OCI-LY1 (cell line): ENCODE measurements around the gene SP2.

Experiments used
- H2AFZ ChIP-seq: fragments of 200-600 bp; sonication (generic), shearing (Covaris generic); 2 replicates; pipeline ENCODE4 v1.6.0; 2014; ENCODE audit warnings: antibody characterized with exemption, mild to moderate bottlenecking, low read length
- H3F3A ChIP-seq: fragments of 200-600 bp; sonication (generic), shearing (Covaris generic); 2 replicates; pipeline ENCODE4 v1.6.0; 2014; ENCODE audit warnings: mild to moderate bottlenecking, antibody characterized with exemption, low read length, moderate library complexity; ENCODE audit not compliant: insufficient read depth
- H3K27ac ChIP-seq: fragments of 200-600 bp; sonication (generic); 2 replicates; pipeline ENCODE4 v1.5.1; 2014; ENCODE audit warnings: low read length, mixed run types, mild to moderate bottlenecking, low read depth; ENCODE audit not compliant: poor library complexity, severe bottlenecking
- H3K27me3 ChIP-seq: fragments of 200-600 bp; sonication (generic); 2 replicates; pipeline ENCODE4 v1.6.0; 2014; ENCODE audit warnings: antibody characterized with exemption, mild to moderate bottlenecking, low read length, moderate library complexity; ENCODE audit not compliant: insufficient read depth
- H3K36me3 ChIP-seq: fragments of 200-600 bp; sonication (generic); 2 replicates; pipeline ENCODE4 v1.6.1; 2014; ENCODE audit warnings: mild to moderate bottlenecking, antibody characterized with exemption, low read length, moderate library complexity, mixed read lengths; ENCODE audit not compliant: insufficient read depth
- H3K4me1 ChIP-seq: fragments of 200-600 bp; sonication (generic); 2 replicates; pipeline ENCODE4 v1.5.1; 2014; ENCODE audit warnings: mild to moderate bottlenecking, low read length, moderate library complexity; ENCODE audit not compliant: insufficient read depth, severe bottlenecking
- H3K4me2 ChIP-seq: fragments of 200-600 bp; sonication (generic), shearing (Covaris generic); 2 replicates; pipeline ENCODE4 v1.6.1; 2014; ENCODE audit warnings: low read length
- H3K4me3 ChIP-seq: fragments of 200-600 bp; sonication (generic); 2 replicates; pipeline ENCODE4 v1.5.1; 2014; ENCODE audit warnings: low read length, low read depth, mild to moderate bottlenecking, mixed read lengths; ENCODE audit not compliant: poor library complexity, severe bottlenecking
- H3K79me2 ChIP-seq: fragments of 200-600 bp; shearing (Covaris generic); 2 replicates; pipeline ENCODE4 v1.6.1; 2016; ENCODE audit warnings: mixed run types, low read length, mixed read lengths; ENCODE audit not compliant: insufficient read depth
- H3K9ac ChIP-seq: fragments of 200-600 bp; sonication (generic), shearing (Covaris generic); 2 replicates; pipeline ENCODE4 v1.6.1; 2014; ENCODE audit warnings: mild to moderate bottlenecking, low read length, mixed read lengths
- H3K9me2 ChIP-seq: fragments of 200-600 bp; sonication (generic), shearing (Covaris generic); 2 replicates; pipeline ENCODE4 v1.6.1; 2014; ENCODE audit warnings: low read depth, mild to moderate bottlenecking, low read length, mixed read lengths
- H3K9me3 ChIP-seq: fragments of 200-600 bp; shearing (Covaris generic); 2 replicates; pipeline ENCODE4 v1.6.1; 2014; ENCODE audit warnings: low read length, mixed read lengths
- H4K20me1 ChIP-seq: fragments of 200-600 bp; sonication (generic), shearing (Covaris generic); 2 replicates; pipeline ENCODE4 v1.6.0; 2016; ENCODE audit warnings: mild to moderate bottlenecking, low read length; ENCODE audit not compliant: insufficient read depth
- EZH2 ChIP-seq: fragments of 200-600 bp; sonication (generic), shearing (Covaris generic); IDR thresholded peaks from 2 replicates; pipeline ENCODE4 v1.8.0; 2017; ENCODE audit warnings: borderline replicate concordance, mixed run types, mild to moderate bottlenecking, antibody characterized with exemption, low read length, moderate library complexity, mixed read lengths
- TF ChIP-seq, protein P1 (sequence below): fragments of 200-600 bp; sonication (generic), shearing (Covaris generic); IDR thresholded peaks from 2 replicates; pipeline ENCODE4 v1.5.1; 2017; ENCODE audit warnings: mild to moderate bottlenecking, antibody characterized with exemption, low read length, moderate library complexity, mixed read lengths

Gene SP2

DNA sequence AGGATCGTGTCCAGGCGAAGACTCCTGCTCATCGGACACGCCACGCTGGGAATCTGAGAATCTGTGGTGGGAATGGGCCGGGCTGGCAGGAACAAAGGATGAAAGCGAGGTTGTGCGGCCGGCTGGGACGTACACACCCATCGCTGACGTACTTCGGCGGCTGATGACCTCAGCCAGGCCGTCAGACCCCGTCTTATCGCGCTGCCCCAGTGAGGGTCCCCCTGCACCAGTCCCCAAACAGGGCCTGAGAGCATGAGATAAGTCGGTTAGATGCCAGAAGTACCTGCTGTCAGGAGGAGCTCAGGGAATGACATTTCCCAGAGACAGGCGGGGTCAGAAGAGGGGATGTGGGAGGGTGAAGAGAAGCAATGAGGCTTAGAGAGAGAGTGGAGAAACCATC, 29.1 kb upstream of the SP2 start:
- Histone ChIP-seq H2AFZ (no peak overlapping the region), H3K27ac (no peak overlapping the region), H4K20me1 (no peaks in the 10 kb centered on the region), H3K9me2 (no peaks in the 10 kb centered on the region), H3K4me3 (no peak overlapping the region), H3K4me1 (no peaks in the 10 kb centered on the region), H3K36me3 (no peaks in the 10 kb centered on the region), H3K9me3 (no peaks in the 10 kb centered on the region), H3K79me2 (no peaks in the 10 kb centered on the region), H3K9ac (no peak overlapping the region), H3K27me3 (peaks cover 14% of the 10 kb centered on the region), H3K4me2 (no peak overlapping the region), H3F3A (no peaks in the 10 kb centered on the region)
- TF ChIP-seq, protein P1, sequence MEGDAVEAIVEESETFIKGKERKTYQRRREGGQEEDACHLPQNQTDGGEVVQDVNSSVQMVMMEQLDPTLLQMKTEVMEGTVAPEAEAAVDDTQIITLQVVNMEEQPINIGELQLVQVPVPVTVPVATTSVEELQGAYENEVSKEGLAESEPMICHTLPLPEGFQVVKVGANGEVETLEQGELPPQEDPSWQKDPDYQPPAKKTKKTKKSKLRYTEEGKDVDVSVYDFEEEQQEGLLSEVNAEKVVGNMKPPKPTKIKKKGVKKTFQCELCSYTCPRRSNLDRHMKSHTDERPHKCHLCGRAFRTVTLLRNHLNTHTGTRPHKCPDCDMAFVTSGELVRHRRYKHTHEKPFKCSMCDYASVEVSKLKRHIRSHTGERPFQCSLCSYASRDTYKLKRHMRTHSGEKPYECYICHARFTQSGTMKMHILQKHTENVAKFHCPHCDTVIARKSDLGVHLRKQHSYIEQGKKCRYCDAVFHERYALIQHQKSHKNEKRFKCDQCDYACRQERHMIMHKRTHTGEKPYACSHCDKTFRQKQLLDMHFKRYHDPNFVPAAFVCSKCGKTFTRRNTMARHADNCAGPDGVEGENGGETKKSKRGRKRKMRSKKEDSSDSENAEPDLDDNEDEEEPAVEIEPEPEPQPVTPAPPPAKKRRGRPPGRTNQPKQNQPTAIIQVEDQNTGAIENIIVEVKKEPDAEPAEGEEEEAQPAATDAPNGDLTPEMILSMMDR, result no peak
- TF ChIP-seq EZH2, result no peak

DNA sequence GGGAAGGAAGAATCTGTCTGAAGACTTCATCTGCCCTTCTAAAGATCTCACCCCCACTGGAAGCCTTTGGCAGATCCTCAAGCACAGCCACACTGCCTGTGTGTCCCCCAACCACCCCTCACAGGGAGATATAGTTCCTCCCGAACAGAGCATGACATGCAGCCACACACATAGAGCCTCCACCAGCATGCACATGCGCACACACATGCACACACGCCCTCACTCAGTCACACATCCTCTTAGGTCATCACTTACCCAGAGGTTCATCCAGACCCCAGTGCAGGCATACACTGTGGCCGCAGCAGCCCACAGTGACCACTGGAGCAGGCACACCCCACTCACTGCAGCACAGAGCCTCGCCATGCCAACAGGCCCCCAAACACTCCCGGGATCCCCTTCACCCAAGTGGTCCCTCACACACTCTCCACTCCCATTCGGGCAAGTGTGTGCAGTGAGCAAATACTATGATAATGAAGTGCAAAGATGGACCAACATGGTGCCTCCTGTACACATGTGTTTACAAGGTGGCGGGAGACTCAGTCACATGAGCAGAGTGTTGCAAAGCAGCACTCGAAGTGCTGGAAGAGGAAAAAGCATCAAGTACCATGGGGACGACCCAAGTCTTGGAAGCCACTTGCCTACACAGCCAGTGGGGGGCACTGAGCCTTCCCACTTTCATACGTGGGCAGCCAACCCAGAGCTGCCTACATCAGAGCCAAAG, 28.1 kb upstream of the SP2 start:
- H3K36me3 ChIP-seq, result no peaks in the 10 kb centered on the region
- H3K9me3 ChIP-seq, result no peaks in the 10 kb centered on the region
- H3K4me1 ChIP-seq, result no peaks in the 10 kb centered on the region
- peaks cover 10% of the 10 kb centered on the region for H3K27me3 ChIP-seq
- H3K79me2 ChIP-seq, result no peaks in the 10 kb centered on the region
- no peaks in the 10 kb centered on the region for H4K20me1 ChIP-seq
- no peak overlapping the region for H3K4me3 ChIP-seq
- H3F3A ChIP-seq, result no peaks in the 10 kb centered on the region
- TF ChIP-seq, protein P1, result no peak
- no peak for TF ChIP-seq EZH2
- H3K9me2 ChIP-seq, result no peaks in the 10 kb centered on the region
- no peak overlapping the region for H3K9ac ChIP-seq
- H3K4me2 ChIP-seq, result no peak overlapping the region
- no peak overlapping the region for H3K27ac ChIP-seq
- no peak overlapping the region for H2AFZ ChIP-seq

DNA sequence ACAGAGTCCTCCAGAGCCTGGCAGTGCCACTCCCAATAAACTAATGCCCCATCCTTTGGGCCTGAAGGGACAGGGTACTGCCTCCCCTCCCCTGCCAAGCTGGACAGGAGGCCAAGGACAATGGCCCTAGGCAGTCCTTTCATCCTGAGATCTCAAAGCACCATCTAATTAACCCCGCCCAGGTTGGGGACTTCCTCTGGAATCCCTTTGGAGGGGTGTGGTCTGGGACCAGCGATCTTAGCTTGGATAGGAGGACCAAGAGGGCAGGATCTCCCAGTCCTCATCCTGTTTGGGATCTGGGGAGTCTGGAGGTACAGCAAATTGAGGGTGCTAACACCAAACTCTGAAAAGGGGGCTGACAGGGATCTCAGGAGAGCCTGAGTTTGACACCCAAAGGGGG, 26.9 kb upstream of the SP2 start:
- Histone ChIP-seq H3F3A (no peaks in the 10 kb centered on the region), H3K36me3 (no peaks in the 10 kb centered on the region), H3K27ac (no peak overlapping the region), H3K4me3 (no peak overlapping the region), H2AFZ (no peak overlapping the region), H4K20me1 (no peaks in the 10 kb centered on the region), H3K79me2 (no peaks in the 10 kb centered on the region), H3K27me3 (peaks cover 10% of the 10 kb centered on the region), H3K9me3 (no peaks in the 10 kb centered on the region), H3K9me2 (no peaks in the 10 kb centered on the region), H3K4me1 (no peaks in the 10 kb centered on the region), H3K4me2 (no peak overlapping the region), H3K9ac (no peak overlapping the region)
- TF ChIP-seq EZH2, result no peak
- TF ChIP-seq, protein P1, result no peak
